Cardiac fibroblast (primary cell): ENCODE results near the gene SSH2.

ENCODE experiments used
- DNase-seq, 2 donors: peaks; one replicate each; pipeline versions ENCODE4 v3.0.0 to v3.0.0-alpha.2; 2010; ENCODE audit warnings: low read depth in 2 of 2
- H3K4me3 ChIP-seq, 2 donors: replicated peaks in 1 of 2; 1 replicate in 1 of 2; 2 replicates in 1 of 2; pipeline ENCODE4 v1.5.1; 2011; ENCODE audit warnings: low read depth in 2 of 2, low read length in 2 of 2, mild to moderate bottlenecking in 2 of 2, moderate library complexity in 1 of 2
- TF ChIP-seq, protein P1 (sequence below): IDR thresholded peaks from one replicate; pipeline ENCODE4 v1.5.1; 2011; ENCODE audit warnings: low read depth, mild to moderate bottlenecking, low read length, inconsistent platforms

Gene SSH2

DNA sequence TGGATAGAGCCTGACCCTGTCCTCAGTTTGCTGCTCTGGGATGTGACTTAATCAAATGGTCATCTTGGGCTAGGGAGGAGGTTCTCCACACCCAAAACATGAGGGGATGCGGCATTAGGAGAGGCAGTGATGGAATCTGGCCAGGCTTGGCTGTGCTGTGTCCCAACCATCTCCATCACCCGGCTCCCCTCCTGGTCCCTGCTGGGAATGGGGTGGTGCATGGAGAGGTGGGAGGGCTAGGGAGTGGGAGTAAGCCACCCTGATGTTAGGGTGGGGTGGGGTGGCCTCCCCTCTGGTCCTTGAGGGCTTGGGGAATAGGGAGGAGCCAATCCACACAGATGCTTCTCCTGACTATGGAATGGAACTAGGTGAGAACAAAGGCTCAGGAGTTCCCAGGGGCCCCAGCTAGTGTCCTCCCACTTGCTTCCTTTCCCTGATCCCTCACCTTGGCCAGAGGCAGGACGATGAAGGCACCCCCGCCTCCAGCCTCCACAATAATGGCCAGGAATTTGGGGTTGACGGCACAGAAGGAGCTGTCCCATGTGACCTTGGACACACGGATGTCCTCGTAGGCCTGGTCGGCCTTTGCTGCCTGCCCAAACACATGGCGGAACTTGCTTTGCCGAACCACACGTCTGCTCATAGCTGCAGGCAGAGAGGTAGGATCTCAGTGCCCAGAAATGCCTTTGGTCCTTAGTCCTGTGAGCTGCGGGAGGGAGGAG, 309.1 kb downstream of the SSH2 start:
- TF ChIP-seq, protein P1, sequence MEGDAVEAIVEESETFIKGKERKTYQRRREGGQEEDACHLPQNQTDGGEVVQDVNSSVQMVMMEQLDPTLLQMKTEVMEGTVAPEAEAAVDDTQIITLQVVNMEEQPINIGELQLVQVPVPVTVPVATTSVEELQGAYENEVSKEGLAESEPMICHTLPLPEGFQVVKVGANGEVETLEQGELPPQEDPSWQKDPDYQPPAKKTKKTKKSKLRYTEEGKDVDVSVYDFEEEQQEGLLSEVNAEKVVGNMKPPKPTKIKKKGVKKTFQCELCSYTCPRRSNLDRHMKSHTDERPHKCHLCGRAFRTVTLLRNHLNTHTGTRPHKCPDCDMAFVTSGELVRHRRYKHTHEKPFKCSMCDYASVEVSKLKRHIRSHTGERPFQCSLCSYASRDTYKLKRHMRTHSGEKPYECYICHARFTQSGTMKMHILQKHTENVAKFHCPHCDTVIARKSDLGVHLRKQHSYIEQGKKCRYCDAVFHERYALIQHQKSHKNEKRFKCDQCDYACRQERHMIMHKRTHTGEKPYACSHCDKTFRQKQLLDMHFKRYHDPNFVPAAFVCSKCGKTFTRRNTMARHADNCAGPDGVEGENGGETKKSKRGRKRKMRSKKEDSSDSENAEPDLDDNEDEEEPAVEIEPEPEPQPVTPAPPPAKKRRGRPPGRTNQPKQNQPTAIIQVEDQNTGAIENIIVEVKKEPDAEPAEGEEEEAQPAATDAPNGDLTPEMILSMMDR, result no peak
- DNase-seq, result no peak
- no peak overlapping the region for H3K4me3 ChIP-seq

DNA sequence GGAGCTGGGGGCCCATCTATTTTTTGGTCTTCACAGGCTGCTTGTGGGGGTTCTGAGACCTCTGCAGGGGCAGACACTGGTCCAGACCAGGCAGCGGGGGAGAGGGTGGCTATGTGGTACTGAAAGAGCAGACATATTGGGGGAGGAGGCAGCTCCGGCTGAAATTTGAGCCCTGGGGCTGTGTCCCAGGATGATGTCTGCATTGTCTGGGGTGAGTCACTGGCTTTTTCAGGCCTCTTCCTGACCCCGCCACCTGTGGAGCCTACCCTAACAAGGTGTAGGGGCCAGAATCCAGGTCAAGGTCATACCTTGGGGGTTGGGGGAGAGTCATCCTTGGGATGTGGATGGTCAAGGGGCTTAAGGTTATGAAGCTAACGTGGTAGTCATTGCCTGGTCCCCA, 309.8 kb downstream of the SSH2 start:
- no peak overlapping the region for H3K4me3 ChIP-seq
- TF ChIP-seq, protein P1, result no peak
- peak in 1 of 2 donors; percentile 51 for DNase-seq

DNA sequence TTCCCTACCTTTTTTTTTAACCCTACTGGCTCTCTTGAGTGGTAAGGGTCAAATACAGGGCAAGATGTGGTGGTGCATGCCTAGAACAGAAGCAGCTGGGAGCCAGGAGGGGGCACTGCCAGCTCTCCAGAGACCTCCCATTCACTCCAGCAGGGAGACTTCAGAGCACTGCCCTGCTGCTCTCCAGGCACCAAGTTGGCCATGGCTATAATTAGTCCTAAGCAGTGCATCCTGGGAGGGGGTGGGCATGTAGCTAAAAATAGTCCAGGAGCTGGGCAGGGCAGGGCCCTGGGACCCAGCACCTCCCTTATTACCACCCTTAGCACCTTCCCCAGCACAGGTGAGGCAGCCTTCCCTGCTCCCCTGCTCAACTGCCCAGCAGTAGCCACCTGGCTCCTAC, 310.8 kb downstream of the SSH2 start:
- TF ChIP-seq, protein P1, result peak; percentile 17
- no peak overlapping the region for H3K4me3 ChIP-seq
- DNase-seq, result peak; percentile 46 to 70

DNA sequence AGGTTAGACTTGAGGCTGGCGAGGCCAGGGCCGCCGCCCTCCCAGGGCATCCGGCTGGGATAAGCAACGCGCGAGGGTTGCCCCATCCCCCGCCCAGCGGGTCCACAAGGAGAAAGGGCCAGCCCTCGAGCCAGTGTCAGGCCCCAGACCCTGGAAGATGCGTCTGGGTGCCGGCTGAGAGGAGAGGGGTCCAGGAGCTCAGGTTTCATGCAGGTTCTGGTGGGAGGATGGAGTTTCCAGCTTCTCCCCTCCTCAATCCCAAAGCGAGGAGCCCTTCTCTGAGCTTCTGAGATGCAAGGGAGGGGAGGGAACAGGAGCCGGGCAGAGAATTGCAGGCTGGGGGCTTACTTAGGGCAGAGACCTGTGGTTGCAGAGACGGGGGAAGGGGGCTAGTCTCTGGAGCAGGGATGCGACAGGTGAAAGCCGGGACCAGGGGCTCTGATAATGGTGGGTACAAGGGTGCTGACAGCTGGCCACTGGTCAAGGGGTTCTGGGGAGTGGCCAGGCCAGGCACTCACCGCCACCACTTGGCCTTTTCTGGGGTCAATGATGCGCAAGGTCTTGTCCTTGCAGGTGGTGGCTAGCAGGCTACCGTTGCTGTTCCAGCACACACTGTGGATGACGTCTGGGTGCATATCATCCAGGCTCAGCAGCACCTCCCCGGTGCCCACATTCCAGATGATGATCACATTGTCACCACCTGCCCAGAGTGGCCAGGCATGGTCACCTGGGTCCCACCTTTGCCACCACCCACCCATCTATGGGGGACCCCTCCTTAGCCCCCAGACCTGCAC, 311.6 kb downstream of the SSH2 start:
- H3K4me3 ChIP-seq, result no peak overlapping the region
- no peak for DNase-seq
- TF ChIP-seq, protein P1, result no peak

DNA sequence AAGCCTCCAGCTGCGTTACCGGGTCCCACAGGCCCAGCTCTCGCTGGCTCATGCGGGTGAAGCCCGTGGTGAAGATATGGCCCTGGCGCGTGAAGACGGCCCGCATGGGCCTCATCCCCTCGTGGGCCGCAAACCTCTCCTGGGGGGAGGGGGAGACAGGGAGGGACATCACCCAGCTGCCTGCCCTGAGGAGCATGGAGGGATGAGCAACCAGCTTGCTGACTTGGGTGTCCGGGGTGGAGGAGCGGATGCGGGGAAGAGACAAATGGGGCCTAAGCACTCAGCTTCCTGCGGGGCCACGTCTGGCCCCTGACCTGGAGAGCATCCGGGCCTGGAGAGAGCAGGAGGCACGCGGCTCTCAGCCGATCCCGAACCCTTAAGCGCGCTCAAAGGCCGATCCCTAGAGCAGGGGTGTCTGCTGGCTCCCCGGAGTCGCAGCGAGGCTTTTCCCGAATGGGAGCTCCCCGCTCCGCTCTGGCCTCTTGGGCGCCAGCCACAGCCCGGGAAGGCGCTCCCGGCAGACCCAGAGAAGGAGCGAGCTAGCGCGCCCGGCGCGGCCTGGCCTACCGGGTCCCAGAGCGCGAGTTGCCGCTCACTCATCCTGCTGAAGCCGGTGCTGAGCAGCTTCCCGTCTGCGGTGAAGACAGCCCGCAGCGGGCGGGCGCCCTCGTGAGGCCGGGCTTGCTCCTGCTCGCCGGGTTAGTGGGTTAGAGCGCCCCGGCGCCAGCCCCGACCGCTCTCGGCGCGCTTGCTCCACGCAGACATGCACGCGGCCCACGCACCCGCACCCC, 312.4 kb downstream of the SSH2 start:
- TF ChIP-seq, protein P1, result peak; percentile 47
- peak; percentile 70 to 71 for DNase-seq
- H3K4me3 ChIP-seq, result peak overlapping the region in 1 of 2 donors; percentile 10

DNA sequence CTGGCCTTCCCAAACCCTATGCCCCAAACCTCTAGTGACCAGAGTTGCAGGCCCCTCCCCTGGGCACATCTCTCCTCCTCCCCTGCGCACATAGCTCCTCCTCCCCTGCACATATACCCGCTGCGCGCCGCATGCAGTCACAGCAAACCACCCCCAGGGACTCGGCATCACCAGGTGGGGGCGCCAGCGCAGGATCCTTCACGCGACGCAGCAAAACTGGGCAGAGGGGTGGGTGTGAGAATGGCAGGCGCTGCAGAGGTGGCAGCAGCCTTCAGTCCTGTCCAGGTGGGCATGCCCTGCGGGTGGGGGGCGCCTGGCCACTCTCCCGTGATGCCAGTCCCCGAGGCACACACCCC, 312.9 kb downstream of the SSH2 start:
- H3K4me3 ChIP-seq, result no peak overlapping the region
- TF ChIP-seq, protein P1, result peak; percentile 51
- DNase-seq, result peak; percentile 65 to 68
